GM19099 (cell line): ENCODE measurements around the gene TDRD3.
A peak's percentile ranks its signal among the peaks of the same experiment; 100 is the strongest.

ENCODE experiments used
- POLR2A ChIP-seq: IDR thresholded peaks from 3 replicates; pipeline ENCODE4 v1.6.1; 2011; ENCODE audit warnings: low read depth; ENCODE audit not compliant: insufficient read length; ENCODE audit errors: extremely low read depth

TDRD3 gene

DNA sequence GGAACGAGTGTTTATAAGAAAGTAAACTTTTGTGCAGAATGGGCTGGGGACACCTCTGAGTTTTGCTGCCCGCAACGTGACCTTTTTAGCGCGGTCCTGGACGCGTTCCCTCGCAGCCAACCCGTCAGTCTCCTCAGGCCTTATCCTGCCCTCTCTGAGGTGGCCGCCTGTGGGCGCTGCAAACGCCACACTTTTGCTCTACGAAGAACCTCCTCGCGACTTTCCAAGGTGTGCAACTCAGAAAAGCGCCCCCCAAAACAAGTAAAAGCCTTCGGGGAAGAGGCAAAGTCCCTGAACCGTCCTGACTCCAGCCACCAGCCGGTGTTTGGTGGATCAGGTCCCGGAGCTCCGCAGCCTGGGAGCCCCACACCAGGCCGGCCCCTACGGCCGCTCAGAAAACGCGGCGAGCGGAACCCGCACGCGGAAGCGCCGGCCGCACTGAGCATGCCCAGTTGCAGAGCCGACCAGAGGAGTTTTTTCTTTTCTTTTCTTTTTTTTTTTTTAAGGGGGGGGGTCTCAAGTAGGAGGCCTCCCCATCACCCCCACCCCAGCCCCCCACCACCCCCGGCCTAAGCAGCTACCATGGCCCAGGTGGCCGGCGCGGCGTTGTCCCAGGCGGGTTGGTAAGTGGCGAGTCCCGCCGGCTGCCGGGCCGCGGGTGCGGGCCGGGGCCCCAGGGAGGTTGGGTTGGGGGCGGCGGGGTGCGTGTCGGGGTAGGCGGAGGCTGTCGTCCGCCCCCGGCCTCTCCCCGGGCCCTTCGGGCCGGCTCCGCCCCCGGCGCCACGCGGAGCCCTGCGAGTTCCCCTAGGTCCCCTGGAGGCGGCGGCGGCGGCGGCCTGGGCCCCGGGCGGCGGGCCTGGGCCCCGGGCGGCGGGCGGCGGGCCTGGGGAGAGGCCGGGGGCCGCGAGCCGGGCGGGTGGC is at the start of gene TDRD3:
Gene TDRD3 (plus strand): TSS at position 438 of the 921 bp plus-strand sequence. CDS start 145 bp downstream, at position 583.
- peak; percentile 84 for TF ChIP-seq POLR2A

DNA sequence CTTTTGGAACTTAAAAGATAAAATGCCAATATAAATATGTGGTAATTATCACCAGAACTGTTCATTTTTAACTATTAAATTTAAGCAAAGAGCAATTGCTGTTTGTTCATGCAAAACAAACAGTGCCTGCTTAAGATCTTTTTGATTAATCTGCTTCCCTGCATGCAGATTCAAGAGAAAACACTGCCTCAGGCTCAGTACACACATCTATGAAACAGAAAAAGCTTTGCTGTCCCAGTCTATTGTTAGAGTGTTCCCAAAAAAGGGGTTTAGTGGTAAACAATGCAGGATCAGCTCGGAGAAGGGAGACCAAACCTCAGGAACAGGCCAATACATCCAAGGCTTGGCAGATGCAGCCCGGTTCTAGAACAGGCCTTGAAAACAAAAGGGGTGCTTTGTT is 49.3 kb upstream of the TDRD3 start:
- no peak for TF ChIP-seq POLR2A

DNA sequence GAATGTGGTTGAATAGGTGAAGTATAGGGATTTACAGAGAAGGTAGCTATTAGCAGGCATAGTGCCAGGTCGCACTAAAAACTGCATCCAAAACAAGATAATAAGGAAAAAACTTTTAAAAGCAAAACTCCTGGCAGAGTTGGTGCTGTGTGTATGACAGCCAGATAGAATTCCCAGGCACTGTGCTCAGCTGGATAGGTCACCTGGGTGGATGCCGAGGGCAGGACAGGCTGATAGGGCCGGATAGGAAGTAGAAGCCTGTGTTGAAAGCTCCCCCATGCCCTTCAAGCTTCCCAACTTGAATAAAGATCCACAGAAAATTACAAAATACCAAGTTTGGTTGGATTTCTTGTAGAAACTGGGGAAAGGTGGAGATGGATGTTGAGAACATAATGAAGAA is 48.9 kb upstream of the TDRD3 start:
- TF ChIP-seq POLR2A, result no peak

DNA sequence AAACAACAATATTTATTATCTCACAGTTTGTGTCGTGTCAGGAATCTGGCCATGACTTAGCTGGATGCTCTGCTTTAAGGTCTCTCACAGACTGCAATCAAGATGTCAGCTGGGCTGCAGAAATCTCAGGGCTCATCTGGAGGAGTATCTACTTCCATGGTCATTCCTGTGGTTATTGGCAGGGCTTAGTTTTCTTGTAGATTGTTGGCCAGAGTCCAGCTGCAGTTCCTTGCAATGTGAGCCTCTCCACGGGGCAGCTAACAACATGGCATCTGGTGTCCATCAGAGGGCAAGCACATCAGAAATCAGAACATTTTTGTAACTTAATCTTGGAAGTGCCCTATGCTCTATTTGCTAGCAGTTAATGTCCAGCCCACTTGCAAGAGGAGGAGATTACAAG is 45.7 kb upstream of the TDRD3 start:
- no peak for TF ChIP-seq POLR2A

DNA sequence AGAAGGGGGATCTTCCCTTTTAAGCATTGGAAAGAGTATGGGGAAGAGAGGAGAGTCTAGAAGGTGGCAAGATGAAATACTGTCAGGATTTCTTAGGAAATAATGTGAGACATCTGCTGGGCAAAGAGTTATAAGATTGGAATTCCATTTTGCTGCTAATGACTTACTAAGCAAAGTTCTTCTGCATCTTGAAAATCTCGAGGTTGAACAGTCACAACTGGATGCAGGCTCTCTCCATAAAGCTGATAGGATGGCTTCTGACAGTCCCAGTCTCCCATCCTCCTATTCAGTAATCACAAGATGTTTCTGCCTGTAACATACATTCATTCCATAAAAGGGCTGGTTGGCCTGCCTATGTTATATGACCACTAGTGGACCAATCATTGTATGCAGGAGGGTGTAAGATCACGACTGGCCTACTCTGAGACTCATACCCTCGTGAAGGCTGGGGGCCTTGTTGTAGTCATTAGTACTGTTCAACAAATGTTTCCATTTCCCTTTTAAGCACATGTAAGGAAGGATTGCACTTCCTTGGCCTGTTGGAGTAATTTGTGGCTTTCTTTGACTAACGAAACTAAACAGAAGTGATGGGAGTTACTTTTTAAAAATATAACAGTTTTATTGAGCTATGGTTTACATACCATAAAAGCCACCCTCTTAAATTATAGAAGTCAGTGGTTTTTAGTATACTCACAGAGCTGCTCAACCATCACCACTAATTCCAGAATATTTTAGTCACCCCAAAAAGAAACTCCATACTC is 45.0 kb upstream of the TDRD3 start:
- no peak for TF ChIP-seq POLR2A

DNA sequence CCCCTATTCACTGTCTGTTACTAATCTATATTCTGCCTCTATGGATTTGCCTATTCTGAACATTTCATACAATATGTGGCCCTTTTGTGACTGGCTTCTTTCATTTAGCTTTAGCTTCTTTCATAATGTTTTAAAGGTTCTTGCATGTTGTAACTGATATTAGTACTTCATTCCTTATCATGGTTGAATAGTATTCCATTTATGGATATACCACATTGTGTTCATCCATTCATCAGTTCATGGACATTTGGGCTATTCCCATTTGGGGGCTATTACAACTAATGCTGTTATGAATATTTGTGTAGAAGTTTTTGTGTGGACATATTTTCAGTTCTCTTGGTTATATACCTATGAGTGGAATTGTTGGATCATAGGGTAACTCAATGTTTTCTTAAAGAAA is 44.4 kb upstream of the TDRD3 start:
- no peak for TF ChIP-seq POLR2A

DNA sequence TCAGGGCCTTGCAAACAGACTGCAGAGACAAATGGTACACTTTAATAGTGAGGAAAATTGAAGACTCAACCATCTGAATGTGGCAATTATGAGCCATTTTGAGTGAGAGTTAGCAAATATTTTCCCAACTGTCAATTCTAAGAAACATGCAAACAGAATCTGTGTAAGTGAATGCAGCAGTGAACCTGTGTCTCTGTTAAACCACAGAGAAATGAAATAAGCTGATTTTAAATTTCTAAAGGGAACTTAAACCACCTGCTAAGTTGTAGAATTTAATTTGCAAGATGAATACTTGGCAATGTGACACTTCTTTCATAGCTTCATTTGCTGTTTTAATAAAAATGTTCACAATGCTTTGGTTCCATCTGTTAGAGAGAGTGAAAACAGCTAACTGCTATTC is 42.0 kb upstream of the TDRD3 start:
- TF ChIP-seq POLR2A, result no peak

DNA sequence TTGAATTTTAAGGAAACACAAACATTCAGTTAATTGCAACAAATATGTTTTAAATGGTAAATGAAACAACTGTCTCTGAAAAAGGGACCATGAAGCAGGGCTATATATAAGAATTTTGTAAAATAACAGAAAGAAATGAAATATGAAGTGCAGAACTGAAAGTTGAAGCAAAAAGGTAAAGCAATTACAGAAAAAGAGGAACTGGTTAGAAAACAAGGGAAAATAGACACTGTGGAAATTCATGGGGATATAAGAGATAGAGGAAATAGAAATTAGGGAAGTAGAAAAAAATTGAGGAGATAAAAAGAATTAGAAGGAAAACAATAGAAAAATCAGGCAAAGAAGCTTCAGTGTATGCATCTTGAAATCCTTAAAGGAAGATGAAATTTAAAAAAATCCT is 40.0 kb upstream of the TDRD3 start:
- TF ChIP-seq POLR2A, result no peak

DNA sequence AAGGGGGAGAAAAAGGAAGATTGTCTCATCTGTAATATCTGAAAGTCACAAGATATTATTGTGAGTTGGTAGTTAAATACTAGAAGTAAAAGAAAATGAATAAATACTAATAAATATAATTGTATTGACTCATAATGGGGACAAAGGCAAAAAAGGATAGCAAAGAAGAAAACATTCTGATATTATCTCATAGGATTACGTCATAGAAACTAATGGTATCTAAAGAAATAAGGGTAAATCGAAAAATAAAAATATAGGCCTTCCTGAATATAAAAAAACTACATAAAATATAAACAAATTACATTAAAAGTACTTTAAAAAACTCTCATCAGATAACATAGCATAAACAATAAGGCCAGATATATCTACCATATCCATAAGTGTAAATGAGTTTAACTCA is 38.6 kb upstream of the TDRD3 start:
- no peak for TF ChIP-seq POLR2A

DNA sequence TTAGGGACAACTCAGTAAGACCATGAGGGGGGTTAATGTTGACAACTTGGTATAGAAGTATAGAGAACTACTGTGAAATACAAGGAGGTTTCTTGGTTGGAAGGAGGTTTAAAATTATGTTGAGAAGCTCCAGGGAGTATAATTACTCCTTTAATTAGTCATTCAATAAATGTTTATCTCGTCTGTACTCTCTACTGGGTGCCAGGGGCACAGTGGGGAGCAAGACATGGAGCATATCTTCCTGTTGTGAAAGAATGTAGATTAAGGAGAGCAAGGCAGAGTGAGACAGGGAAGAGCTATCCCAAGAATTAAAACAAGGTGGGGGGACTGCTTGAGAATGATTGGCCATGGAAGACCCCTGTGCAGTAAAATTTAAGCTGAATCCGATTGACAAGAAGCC is 33.7 kb upstream of the TDRD3 start:
- TF ChIP-seq POLR2A, result no peak

DNA sequence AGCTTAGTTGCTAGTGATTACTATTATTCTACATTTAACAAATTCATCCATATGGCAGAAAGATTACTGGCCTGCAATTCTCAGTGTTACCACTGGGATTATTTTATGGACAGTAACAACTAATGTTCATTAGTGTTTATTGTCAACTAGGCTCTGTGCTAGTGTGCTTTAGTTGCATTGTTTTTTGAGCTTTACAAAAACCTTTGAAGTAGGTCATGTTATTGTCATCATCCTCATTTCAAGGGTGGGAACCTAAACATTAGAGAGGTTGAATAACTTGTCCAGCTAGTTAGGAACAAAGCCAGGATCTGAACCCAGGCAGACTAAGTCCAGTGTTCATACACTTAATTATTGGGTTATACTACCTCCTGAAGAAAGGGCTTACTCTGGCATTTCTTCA is 27.8 kb upstream of the TDRD3 start:
- TF ChIP-seq POLR2A, result no peak

DNA sequence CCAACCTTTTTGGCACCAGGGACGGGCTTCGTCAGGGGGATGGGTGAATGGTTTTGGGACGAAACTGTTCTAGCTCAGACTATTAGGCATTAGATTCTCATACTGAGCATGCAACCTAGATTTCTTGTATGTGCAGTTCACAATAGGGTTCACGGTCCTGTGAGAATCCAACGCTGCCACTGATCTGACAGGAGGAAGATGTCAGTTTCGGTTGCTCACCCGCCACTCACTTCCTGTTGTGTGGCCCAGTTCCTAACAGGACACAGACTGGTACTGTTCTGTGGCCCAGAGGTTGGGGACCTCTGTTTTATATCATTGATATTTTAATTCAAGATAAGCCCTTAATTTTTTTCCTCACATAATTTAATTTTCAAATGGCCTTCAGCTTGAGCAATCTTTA is 26.7 kb upstream of the TDRD3 start:
- TF ChIP-seq POLR2A, result no peak

DNA sequence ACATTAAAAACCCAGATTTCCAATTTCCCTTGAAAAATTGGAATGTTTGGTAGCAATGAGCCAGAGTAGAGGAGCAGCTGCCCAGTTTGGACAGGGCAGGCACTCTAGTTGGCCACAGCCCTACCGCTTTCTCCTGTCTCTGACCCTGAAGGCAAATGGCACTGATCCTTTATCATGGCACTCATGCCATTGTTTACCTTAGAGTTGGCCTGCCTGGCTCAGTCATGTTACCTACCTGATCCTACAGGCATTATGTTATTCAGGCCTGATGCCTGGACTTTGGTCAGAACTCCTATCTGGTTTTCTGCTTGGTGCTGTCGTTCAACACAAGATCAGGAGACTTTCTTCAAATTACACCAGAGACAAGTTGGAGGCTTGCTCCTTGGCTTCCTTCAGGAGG is 24.9 kb upstream of the TDRD3 start:
- TF ChIP-seq POLR2A, result no peak

DNA sequence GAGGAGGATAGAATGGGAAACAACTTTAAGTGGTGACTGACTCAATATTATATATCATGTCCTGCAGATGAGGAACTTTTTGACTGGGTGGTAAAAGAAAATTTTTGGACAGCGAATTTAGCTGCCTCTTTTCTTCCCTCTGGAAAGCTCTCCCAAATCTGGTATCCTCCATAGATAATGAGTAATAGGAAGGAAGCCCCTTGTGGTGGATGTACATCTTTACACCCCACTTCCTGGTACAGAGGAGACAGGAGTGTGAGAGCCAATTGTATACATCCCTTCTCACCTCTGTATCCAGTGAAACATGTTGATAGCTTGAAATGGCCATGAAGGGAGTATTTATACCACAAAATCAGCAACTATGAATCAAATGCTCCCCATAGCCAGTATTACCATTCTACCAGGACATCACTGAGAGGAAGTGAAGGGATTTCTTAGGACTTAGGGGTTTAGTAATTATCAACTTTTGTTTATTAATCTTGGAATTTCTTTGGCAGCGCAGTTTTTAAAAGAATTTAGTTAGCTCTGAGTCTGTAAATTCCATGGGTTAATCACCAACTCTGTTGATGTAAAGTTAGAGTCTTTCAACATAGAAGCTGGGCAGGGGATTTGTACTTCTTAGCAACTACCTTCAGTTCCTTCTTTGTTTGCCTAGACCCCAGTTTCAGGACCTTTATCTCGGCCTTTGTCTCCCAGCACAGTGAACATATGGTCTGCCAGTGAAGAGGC is 17.0 kb upstream of the TDRD3 start:
- no peak for TF ChIP-seq POLR2A

DNA sequence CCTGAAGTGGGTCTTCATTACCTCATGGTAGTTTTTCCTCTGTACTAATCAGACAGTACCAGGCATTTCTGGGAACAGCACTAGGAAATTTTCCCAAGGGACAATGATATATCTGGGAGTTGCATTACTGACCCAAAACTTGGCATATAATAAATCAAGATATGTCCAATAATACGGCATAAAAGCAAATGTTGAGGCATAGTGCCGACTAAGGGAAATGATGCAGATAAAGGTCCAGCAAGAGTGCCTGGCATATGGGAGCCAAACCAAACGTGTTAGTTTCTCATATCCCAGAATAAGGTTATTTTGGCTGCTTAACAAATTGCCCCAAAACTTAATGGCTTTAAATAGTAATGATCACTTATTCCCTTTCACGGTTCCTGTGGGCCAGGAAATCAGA is 12.1 kb upstream of the TDRD3 start:
- TF ChIP-seq POLR2A, result no peak
